Measurements from ENCODE around the gene KRTAP10-4.

Gene KRTAP10-4

GRCh38 chr21:44619886-44620285 is 46.4 kb downstream of the KRTAP10-4 start:
- no peak overlapping the region for H3K4me3 ChIP-seq (ENCODE audit: low read depth, low read length)

DNA sequence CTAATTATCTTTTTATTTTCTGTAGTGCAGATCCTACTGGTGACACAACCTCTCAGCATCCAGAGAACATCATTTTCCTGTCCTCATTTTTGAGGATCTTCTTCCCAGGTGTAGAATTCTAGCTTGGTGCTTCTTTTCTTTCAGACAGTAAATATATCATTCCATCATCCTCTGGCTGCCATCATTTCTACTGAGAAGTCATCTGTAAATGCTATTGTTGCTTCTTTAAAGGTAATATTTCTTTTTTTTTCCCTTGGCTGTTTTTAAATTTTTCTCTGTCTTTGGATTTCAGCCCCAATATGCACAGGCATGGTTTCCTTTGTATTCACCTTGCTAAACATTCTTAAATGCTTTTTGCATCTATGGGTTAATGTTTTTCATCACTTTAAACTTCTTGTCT is 50.0 kb downstream of the KRTAP10-4 start:
- DNase-seq (ENCODE audit: low read depth), result no peak
- in situ Hi-C loops (cut with HindIII; ENCODE audit: low sequenced_read_pairs), result no loop called here
- TF ChIP-seq, protein P1, sequence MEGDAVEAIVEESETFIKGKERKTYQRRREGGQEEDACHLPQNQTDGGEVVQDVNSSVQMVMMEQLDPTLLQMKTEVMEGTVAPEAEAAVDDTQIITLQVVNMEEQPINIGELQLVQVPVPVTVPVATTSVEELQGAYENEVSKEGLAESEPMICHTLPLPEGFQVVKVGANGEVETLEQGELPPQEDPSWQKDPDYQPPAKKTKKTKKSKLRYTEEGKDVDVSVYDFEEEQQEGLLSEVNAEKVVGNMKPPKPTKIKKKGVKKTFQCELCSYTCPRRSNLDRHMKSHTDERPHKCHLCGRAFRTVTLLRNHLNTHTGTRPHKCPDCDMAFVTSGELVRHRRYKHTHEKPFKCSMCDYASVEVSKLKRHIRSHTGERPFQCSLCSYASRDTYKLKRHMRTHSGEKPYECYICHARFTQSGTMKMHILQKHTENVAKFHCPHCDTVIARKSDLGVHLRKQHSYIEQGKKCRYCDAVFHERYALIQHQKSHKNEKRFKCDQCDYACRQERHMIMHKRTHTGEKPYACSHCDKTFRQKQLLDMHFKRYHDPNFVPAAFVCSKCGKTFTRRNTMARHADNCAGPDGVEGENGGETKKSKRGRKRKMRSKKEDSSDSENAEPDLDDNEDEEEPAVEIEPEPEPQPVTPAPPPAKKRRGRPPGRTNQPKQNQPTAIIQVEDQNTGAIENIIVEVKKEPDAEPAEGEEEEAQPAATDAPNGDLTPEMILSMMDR (IDR thresholded peaks at IDR 0.05; ENCODE audit: low read depth, low read length, missing control alignments), result no peak
- no peak overlapping the region for H3K4me3 ChIP-seq (ENCODE audit: low read depth, low read length)

More at GRCh38 chr21:44619886-44620285, 46.4 kb downstream of the KRTAP10-4 start:
- DNase-seq (ENCODE audit: low read depth), result no peak
- TF ChIP-seq, protein P1 (IDR thresholded peaks at IDR 0.05; ENCODE audit: low read depth, low read length, missing control alignments), result no peak
- in situ Hi-C loops (cut with HindIII; ENCODE audit: low sequenced_read_pairs), result no loop called here

All from astrocyte of the cerebellum (primary cell).